K562 (cell line): Measurements from ENCODE around the gene LY6G6F. TPM values are rescaled to one million over a fixed set of nuclear protein-coding genes. Genes with fewer than 3 reads are reported as not detected.

Experiments
- ATAC-seq: fragments of 200-7000 bp; cut with Tn5 transposase; 3 replicates; pipeline ENCODE4 v1.9.1; 2020; ENCODE audit warnings: moderate library complexity
- BruUV-seq: library from RNA; stranded (reverse); fragments of 400-500 nt; replicated peaks from 2 replicates; lab custom pipeline; 2021; lab: Mats Ljungman, UMichigan
- CTCF ChIA-PET: fragments of 300-600 bp; formaldehyde crosslinking; extraction: SDS; loops from one replicate; lab custom pipeline; 2021; ENCODE audit warnings: low intra/inter-chr PET ratio; lab: Yijun Ruan, JAX
- POLR2A ChIA-PET: fragments of 300-600, 350-650 bp; sonication (Branson Sonifier 250); formaldehyde crosslinking; extraction: SDS; loops from one replicate; lab custom pipeline; 2021; ENCODE audit warnings: antibody characterized with exemption, inconsistent platforms; lab: Yijun Ruan, JAX
- DNase-seq, 4 experiments: peaks; one replicate each; pipeline versions ENCODE4 v3.0.0 to v3.0.0-alpha.2; 2011 to 2018; ENCODE audit warnings: low spot score in 3 of 4, mixed read lengths in 3 of 4; ENCODE audit errors: extremely low read depth in 1 of 4
- FAIRE-seq: peaks from 2 replicates; lab custom pipeline; 2011; peaks lifted over from hg19 to GRCh38; lab: Jason Lieb, UNC
- H2AFZ ChIP-seq: 2 replicates; pipeline ENCODE4 v1.6.0; 2011; ENCODE audit warnings: low read depth, low read length, control low read depth, inconsistent platforms
- H3K27ac ChIP-seq: fragments of 200-600 bp; 3 replicates; pipeline ENCODE4 v1.8.0; 2011; ENCODE audit warnings: low read depth, mild to moderate bottlenecking, control low read depth, inconsistent platforms, low read length, moderate library complexity, mixed read lengths; ENCODE audit errors: extremely low read depth
- H3K27me3 ChIP-seq, 2 experiments: fragments of 300-600 bp in 1 of 2; 2 replicates in 1 of 2; 3 replicates in 1 of 2; pipeline versions ENCODE4 v1.6.0 to v1.8.0; 2011; ENCODE audit warnings: inconsistent platforms in 2 of 2, low read length in 2 of 2, mild to moderate bottlenecking in 1 of 2, mixed read lengths in 1 of 2, moderate library complexity in 1 of 2; ENCODE audit not compliant: control insufficient read depth in 2 of 2, insufficient read depth in 2 of 2
- H3K36me3 ChIP-seq: fragments of 300-600 bp; 3 replicates; pipeline ENCODE4 v1.8.0; 2011; ENCODE audit warnings: mild to moderate bottlenecking, low read length, inconsistent platforms; ENCODE audit not compliant: control insufficient read depth, insufficient read depth
- H3K4me1 ChIP-seq, 2 experiments: fragments of 200-600 bp in 1 of 2; replicated peaks in 1 of 2; 2 replicates in 1 of 2; 3 replicates in 1 of 2; pipeline versions ENCODE4 v1.5.1 to v1.8.0; 2011; ENCODE audit warnings: inconsistent platforms in 2 of 2, low read length in 2 of 2, mild to moderate bottlenecking in 1 of 2, mixed read lengths in 1 of 2, moderate library complexity in 1 of 2; ENCODE audit not compliant: control insufficient read depth in 2 of 2, insufficient read depth in 2 of 2
- H3K4me2 ChIP-seq: 2 replicates; pipeline ENCODE4 v1.6.1; 2011; ENCODE audit warnings: low read length, control low read depth, inconsistent platforms, mixed read lengths; ENCODE audit not compliant: insufficient read depth
- H3K4me3 ChIP-seq: fragments of 200-600 bp; sonication (generic), shearing (Covaris generic); 2 replicates; pipeline ENCODE4 v1.5.1; 2016; ENCODE audit warnings: control low read depth, inconsistent platforms
- H3K79me2 ChIP-seq: fragments of 200-600 bp; 3 replicates; pipeline ENCODE4 v1.8.0; 2011; ENCODE audit warnings: low read length, inconsistent platforms; ENCODE audit not compliant: control insufficient read depth, insufficient read depth
- H3K9ac ChIP-seq, 2 experiments: 2 replicates each; pipeline versions ENCODE4 v1.6.0 to v1.6.1; 2011; ENCODE audit warnings: low read depth in 2 of 2, low read length in 2 of 2, control low read depth in 1 of 2, inconsistent platforms in 1 of 2, mild to moderate bottlenecking in 1 of 2, mixed read lengths in 1 of 2; ENCODE audit not compliant: insufficient read depth in 1 of 2
- H3K9me1 ChIP-seq: one replicate; pipeline ENCODE4 v1.6.0; 2011; ENCODE audit warnings: inconsistent platforms, mild to moderate bottlenecking, low read length, moderate library complexity; ENCODE audit not compliant: control insufficient read depth, insufficient read depth
- H3K9me3 ChIP-seq: replicated peaks from 2 replicates; pipeline ENCODE4 v1.5.1; 2011; ENCODE audit warnings: low read depth, low read length, inconsistent platforms; ENCODE audit not compliant: control insufficient read depth, insufficient read depth
- H4K20me1 ChIP-seq: replicated peaks from 2 replicates; pipeline ENCODE4 v1.6.1; 2011; ENCODE audit warnings: low read length, inconsistent platforms, mixed read lengths; ENCODE audit not compliant: control insufficient read depth, insufficient read depth
- BRCA1 ChIP-seq, 2 experiments: fragments of 450-650 bp in 1 of 2; sonication (generic) in 1 of 2; formaldehyde crosslinking in 1 of 2; IDR thresholded peaks; 2 replicates each; pipeline versions ENCODE4 v1.5.0 to v1.6.1; 2017 to 2020; ENCODE audit warnings: mild to moderate bottlenecking in 1 of 2, missing genetic modification reagents in 1 of 2
- ESRRA ChIP-seq: fragments of 450-650 bp; IDR thresholded peaks from 2 replicates; pipeline ENCODE4 v1.6.1; 2014; ENCODE audit warnings: low read depth, mild to moderate bottlenecking, moderate library complexity, borderline replicate concordance
- HNRNPL ChIP-seq: fragments of 200-400 bp; formaldehyde crosslinking; IDR thresholded peaks from 2 replicates; pipeline ENCODE4 v1.6.1; 2017; ENCODE audit warnings: low read depth, mild to moderate bottlenecking, low read length
- MYNN ChIP-seq, 2 experiments: sonication (generic); formaldehyde crosslinking in 1 of 2; IDR thresholded peaks; 2 replicates each; pipeline versions ENCODE4 v1.5.0 to v1.6.1; 2016 to 2020; ENCODE audit warnings: antibody characterized with exemption in 1 of 2, missing genetic modification reagents in 1 of 2
- NR1H2 ChIP-seq: sonication (generic); formaldehyde crosslinking; IDR thresholded peaks from 2 replicates; pipeline ENCODE4 v1.4.0; 2020; ENCODE audit warnings: mild to moderate bottlenecking, missing genetic modification reagents
- POLR3A ChIP-seq: IDR thresholded peaks from 2 replicates; pipeline ENCODE4 v1.6.1; 2011; ENCODE audit warnings: borderline replicate concordance, mild to moderate bottlenecking, moderate library complexity; ENCODE audit not compliant: insufficient read length, insufficient read depth; ENCODE audit errors: extremely low read depth
- SRSF3 ChIP-seq: fragments of 200-400 bp; formaldehyde crosslinking; IDR thresholded peaks from 2 replicates; pipeline ENCODE4 v1.6.1; 2016; ENCODE audit warnings: mild to moderate bottlenecking, low read length, moderate library complexity; ENCODE audit not compliant: insufficient read depth
- STAG1 ChIP-seq: sonication (generic); formaldehyde crosslinking; IDR thresholded peaks from 2 replicates; pipeline ENCODE4 v1.5.0; 2020; ENCODE audit warnings: missing genetic modification reagents, borderline replicate concordance
- TEAD2 ChIP-seq: fragments of 450-650 bp; IDR thresholded peaks from 2 replicates; pipeline ENCODE4 v1.6.1; 2016; ENCODE audit warnings: missing genetic modification characterization, control low read depth, missing compliant biosample characterization
- TEAD4 ChIP-seq, 2 experiments: sonication (generic) in 1 of 2; formaldehyde crosslinking in 1 of 2; IDR thresholded peaks; 2 replicates each; pipeline versions ENCODE4 v1.6.1 to v1.8.0; 2012 to 2022; ENCODE audit warnings: borderline replicate concordance in 1 of 2, inconsistent platforms in 1 of 2, low read length in 1 of 2, mild to moderate bottlenecking in 1 of 2, missing genetic modification reagents in 1 of 2
- THRAP3 ChIP-seq: fragments of 450-650 bp; IDR thresholded peaks from 2 replicates; pipeline ENCODE4 v1.6.1; 2016; ENCODE audit warnings: mild to moderate bottlenecking, inconsistent platforms, borderline replicate concordance
- ZBTB7A ChIP-seq: IDR thresholded peaks from 2 replicates; pipeline ENCODE4 v1.6.1; 2011; ENCODE audit warnings: low read depth, mild to moderate bottlenecking, low read length, moderate library complexity, borderline replicate concordance; ENCODE audit not compliant: control insufficient read depth
- ZFX ChIP-seq: sonication (generic); formaldehyde crosslinking; IDR thresholded peaks from 2 replicates; pipeline ENCODE4 v1.8.0; 2022; ENCODE audit warnings: mild to moderate bottlenecking, missing genetic modification reagents, moderate library complexity
- ZNF140 ChIP-seq: fragments of 250-450 bp; sonication (Bioruptor Pico); IDR thresholded peaks from 2 replicates; pipeline ENCODE4 v1.8.0; 2021; ENCODE audit warnings: moderate library complexity, mild to moderate bottlenecking, inconsistent platforms
- ZNF354B ChIP-seq: fragments of 250-450 bp; sonication (Bioruptor Pico); IDR thresholded peaks from 2 replicates; pipeline ENCODE4 v1.4.0; 2020
- WGBS: fragments of 100-300 bp; shearing (Covaris generic); methylation state at CpG from one replicate; pipeline ENCODE4 v1.1.6; 2016; ENCODE audit warnings: low coverage, mixed read lengths; ENCODE audit not compliant: insufficient coverage; ENCODE audit errors: missing lambda C conversion rate; 5-methylcytosine and 5-hydroxymethylcytosine counted together
- in situ Hi-C: fragments of 300-500 bp; cut with MboI; formaldehyde crosslinking; loops from 4 replicates; pipeline ENCODE4 v1.15.0; 2018; ENCODE audit warnings: inconsistent platforms, mixed read lengths
- intact Hi-C: fragments of 100-400 bp; cut with micrococcal nuclease; formaldehyde crosslinking; loops from 2 replicates; pipeline ENCODE4 v1.14.2; 2022
- polyA plus RNA-seq, 8 experiments: library from polyadenylated mRNA; depleted of rRNA in 4 of 8; stranded (reverse) in 5 of 8; unstranded in 3 of 8; fragments of >200 nt; fragmentation: Nextera tagmentation in 2 of 8; fragmentation: Illumina TruSeq in 1 of 8; extraction: Ambion mirVana in 2 of 8; extraction: Trizol in 1 of 8; gene quantifications; 2 replicates each; pipeline versions ENCODE4 v1.2.1 to v1.2.3, GENCODE V29; 2011 to 2014; ENCODE audit warnings: inconsistent platforms in 1 of 8, missing spikeins in 1 of 8
- total RNA-seq, 7 experiments: library from RNA; depleted of rRNA in 6 of 7; stranded (reverse); fragments of >200 nt in 6 of 7; fragmentation: Illumina TruSeq in 2 of 7; extraction: Trizol in 2 of 7; gene quantifications; 2 replicates each; pipeline versions ENCODE4 v1.2.1 to v1.2.3, GENCODE V29; 2011 to 2021; ENCODE audit warnings: low replicate concordance in 1 of 7
- TF ChIP-seq, protein P1 (sequence below): fragments of 450-650 bp; IDR thresholded peaks from 2 replicates; pipeline ENCODE4 v1.6.1; 2016; ENCODE audit warnings: antibody characterized with exemption
- TF ChIP-seq, protein P2 (sequence below): sonication (generic); formaldehyde crosslinking; IDR thresholded peaks from 2 replicates; pipeline ENCODE4 v1.8.0; 2022; ENCODE audit warnings: mild to moderate bottlenecking, low read depth, missing genetic modification reagents

LY6G6F gene
- total and polyA plus RNA-seq, 9 of the 15 experiments (the other 6 are each of a cell fraction or from before 2014, with no cell fraction given), result 0.14 to 0.50 (median 0.28) TPM; not detected in 2

DNA sequence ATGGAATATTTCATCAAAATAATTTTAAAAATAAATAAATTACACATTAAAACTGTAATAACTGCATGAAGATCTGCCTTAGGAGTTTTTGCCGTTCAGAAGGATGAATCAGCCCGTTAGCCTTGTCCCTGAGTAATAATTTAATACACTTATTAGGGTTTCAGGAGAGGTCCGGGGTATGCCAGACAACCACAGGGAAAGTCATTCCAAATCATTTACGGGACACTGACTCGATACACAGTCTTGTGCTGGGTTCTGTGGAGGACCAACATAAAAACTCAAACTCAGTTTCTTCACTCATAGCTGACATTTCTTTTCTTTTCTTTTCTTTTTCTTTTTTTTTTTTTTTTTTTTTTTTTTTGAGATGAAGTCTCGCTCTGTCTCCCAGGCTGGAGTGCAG is 735 bp upstream of the LY6G6F start (continued):
- TF ChIP-seq, protein P1, sequence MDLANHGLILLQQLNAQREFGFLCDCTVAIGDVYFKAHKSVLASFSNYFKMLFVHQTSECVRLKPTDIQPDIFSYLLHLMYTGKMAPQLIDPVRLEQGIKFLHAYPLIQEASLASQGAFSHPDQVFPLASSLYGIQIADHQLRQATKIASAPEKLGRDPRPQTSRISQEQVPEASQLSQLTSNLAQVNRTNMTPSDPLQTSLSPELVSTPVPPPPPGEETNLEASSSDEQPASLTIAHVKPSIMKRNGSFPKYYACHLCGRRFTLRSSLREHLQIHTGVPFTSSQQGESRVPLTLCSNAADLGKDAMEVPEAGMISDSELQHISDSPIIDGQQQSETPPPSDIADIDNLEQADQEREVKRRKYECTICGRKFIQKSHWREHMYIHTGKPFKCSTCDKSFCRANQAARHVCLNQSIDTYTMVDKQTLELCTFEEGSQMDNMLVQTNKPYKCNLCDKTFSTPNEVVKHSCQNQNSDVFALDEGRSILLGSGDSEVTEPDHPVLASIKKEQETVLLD, result no peak
- 0 out of 2 replicates have a peak, but pooled peaks have one; percentile 10 for TF ChIP-seq ZFX (CRISPR knock-in tag)
- no peak for TF ChIP-seq ESRRA
- no peak for TF ChIP-seq POLR3A

DNA sequence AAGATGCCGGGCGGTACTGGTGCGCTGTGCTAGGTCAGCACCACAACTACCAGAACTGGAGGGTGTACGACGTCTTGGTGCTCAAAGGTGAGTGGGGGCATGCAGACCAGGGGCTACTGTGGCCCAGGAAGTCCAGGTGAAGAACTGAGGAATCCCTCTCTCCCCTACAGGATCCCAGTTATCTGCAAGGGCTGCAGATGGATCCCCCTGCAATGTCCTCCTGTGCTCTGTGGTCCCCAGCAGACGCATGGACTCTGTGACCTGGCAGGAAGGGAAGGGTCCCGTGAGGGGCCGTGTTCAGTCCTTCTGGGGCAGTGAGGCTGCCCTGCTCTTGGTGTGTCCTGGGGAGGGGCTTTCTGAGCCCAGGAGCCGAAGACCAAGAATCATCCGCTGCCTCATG is 1.0 kb downstream of the LY6G6F start:
- no peaks in the 10 kb centered on the region for H3K9me3 ChIP-seq
- H3K79me2 ChIP-seq, result peaks cover 8% of the 10 kb centered on the region
- H2AFZ ChIP-seq, result peak overlapping the region; percentile 91; the same call in 1 of the 2 replicates
- CTCF ChIA-PET, result no interaction called here
- TF ChIP-seq STAG1 (CRISPR knock-in tag) (0 out of 2 replicates have a peak, but pooled peaks have one; percentile 31), TEAD2 (tag) (no peak), NR1H2 (CRISPR knock-in tag) (no peak), THRAP3 (no peak), TEAD4 (IDR thresholded peaks at IDR 0.05; ENCODE audit: low read length) (no peak), TEAD4 (CRISPR knock-in tag; IDR thresholded peaks at IDR 0.05; ENCODE audit: borderline replicate concordance) (0 out of 2 replicates have a peak, but pooled peaks have one; percentile 13), MYNN (IDR thresholded peaks at IDR 0.05) (no peak), MYNN (CRISPR knock-in tag; IDR thresholded peaks at IDR 0.05) (0 out of 2 replicates have a peak, but pooled peaks have one; percentile 25), SRSF3 (no peak), BRCA1 (IDR thresholded peaks at IDR 0.05) (no peak), BRCA1 (CRISPR knock-in tag; IDR thresholded peaks at IDR 0.05) (0 out of 2 replicates have a peak, but pooled peaks have one; percentile 79), ZNF140 (CRISPR knock-in tag) (no peak), HNRNPL (no peak), ZNF354B (CRISPR knock-in tag) (no peak), ZBTB7A (peak; percentile 14; the same call in 1 of the 2 replicates)
- TF ChIP-seq, protein P2, sequence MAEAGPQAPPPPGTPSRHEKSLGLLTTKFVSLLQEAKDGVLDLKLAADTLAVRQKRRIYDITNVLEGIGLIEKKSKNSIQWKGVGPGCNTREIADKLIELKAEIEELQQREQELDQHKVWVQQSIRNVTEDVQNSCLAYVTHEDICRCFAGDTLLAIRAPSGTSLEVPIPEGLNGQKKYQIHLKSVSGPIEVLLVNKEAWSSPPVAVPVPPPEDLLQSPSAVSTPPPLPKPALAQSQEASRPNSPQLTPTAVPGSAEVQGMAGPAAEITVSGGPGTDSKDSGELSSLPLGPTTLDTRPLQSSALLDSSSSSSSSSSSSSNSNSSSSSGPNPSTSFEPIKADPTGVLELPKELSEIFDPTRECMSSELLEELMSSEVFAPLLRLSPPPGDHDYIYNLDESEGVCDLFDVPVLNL (CRISPR knock-in tag), result peak; percentile 45; the same call in 1 of the 2 replicates
- no peaks in the 10 kb centered on the region for H3K27me3 ChIP-seq
- in situ Hi-C loops, result no loop called here
- peak overlapping the region in 1 of 2 experiments; percentile 23; a peak in 2 of 4 replicates for H3K9ac ChIP-seq
- WGBS, result 81% methylated on average over 10 of the region's 10 CpGs
- H4K20me1 ChIP-seq, result no peaks in the 10 kb centered on the region
- no peaks in the 10 kb centered on the region for H3K9me1 ChIP-seq
- no peak overlapping the region for H3K27ac ChIP-seq
- DNase-seq (no peak), ATAC-seq (no peak), FAIRE-seq (no peak)
- no peaks in the 10 kb centered on the region for H3K36me3 ChIP-seq
- intact Hi-C loops, result no loop called here
- H3K4me3 ChIP-seq, result no peak overlapping the region
- no peak overlapping the region for H3K4me2 ChIP-seq
- POLR2A ChIA-PET, result interaction anchor here (1.1 to 12.4 kb wide), 5 partner anchors 8 to 56 kb away, joined by 3 to 223 read pairs (median 7); partner anchors contain the start of genes DDAH2, LY6G6C, LY6G6D and MPIG6B
- peaks cover 29 to 40% of the 10 kb centered on the region in 2 experiments for H3K4me1 ChIP-seq
- no TSS peak for BruUV-seq
